Measurements from ENCODE around the gene ZNF511. TPM values are rescaled to one million over a fixed set of nuclear protein-coding genes. Genes with fewer than 3 reads are reported as not detected.
A peak's percentile ranks its signal among the peaks of the same experiment; 100 is the strongest.

ZNF511 gene
- total RNA-seq, 3 donors from 2014 or later, result 27.4 to 33.2 (median 32.1) TPM

DNA sequence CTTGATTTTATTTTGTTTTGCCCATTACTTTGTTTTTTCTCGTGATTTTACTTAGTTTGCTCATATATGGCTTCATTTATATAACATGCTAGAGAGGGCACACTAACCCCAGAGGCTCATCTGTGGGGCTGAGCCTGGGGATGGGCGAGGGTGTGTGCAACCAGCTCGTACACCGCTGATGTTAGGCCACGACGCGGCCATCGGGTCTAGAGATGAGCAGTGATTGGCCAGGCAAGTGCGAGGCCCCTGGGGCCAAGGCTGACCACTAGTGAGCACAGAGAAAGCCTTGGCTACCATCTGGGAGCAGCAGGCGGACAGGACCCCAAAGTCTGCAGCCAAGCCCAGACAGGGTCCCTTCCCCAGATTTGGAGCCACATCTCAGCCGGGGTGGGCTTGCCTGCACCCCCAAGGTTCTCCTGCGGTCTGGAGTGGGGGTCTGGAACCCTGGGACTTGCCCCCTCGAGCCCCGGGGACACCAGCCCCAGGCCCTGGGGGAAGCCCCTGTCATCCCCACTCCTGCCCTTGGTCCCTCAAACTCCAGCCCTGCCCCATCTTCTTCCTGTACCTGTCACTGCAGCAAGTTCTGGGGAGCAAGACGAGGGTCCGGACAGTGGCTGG lies 45.4 kb downstream of the ZNF511 start:
- no peak for DNase-seq (ENCODE audit: low spot score in 2 of 2)

DNA sequence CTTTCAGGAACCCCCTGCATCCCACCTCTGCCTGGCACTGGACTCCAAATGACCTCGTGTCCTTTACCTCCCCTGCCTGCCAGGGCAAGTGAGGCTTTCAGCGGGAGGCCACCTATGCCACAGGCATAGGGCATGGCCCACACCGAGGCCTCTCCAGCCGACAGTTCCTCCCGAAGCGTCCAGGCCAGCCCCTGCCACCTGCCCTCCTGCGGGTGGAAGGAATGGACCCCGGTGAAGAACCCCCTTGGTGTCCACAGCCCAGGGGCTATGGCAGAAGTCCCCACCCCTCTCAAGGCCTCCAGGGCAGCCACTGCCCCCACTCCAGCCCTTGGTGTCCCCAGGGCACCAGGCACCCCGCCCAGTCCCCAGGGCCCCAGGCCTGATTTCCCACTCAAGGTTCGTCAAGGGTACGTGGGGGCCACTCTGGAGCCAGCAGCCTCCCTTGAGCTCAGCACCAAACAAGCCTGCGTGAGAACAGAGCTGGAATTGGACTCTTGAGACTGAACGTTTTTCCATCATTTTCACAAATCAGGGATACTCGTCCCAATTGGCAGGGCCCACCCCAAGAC lies 46.0 kb downstream of the ZNF511 start:
- Histone ChIP-seq H3K4me1 (peaks cover 0 to 4% of the 10 kb centered on the region in 2 donors), H3K9me3 (no peaks in the 10 kb centered on the region), H3K27ac (no peak overlapping the region), H3K27me3 (peaks cover 0 to 5% of the 10 kb centered on the region in 2 donors), H3K4me3 (no peak overlapping the region), H3K36me3 (no peaks in the 10 kb centered on the region)
- no peak for DNase-seq (ENCODE audit: low spot score in 2 of 2)
- TF ChIP-seq POLR2A (IDR thresholded peaks at IDR 0.05) (no peak), POLR2AphosphoS5 (IDR thresholded peaks at IDR 0.05) (no peak)
- intact Hi-C loops (cut with DNase I; ENCODE audit: low total_unique reads), result no loop called here

More for the DNA sequence above, 45.4 kb downstream of the ZNF511 start:
- no peaks in the 10 kb centered on the region for H3K9me3 ChIP-seq
- H3K36me3 ChIP-seq, result no peaks in the 10 kb centered on the region
- intact Hi-C loops (cut with DNase I; ENCODE audit: low total_unique reads), result no loop called here
- H3K4me1 ChIP-seq, result peaks cover 0 to 4% of the 10 kb centered on the region in 2 donors
- no peak overlapping the region for H3K27ac ChIP-seq
- H3K27me3 ChIP-seq, result peaks cover 0 to 10% of the 10 kb centered on the region in 2 donors
- no peak overlapping the region for H3K4me3 ChIP-seq
- TF ChIP-seq POLR2A (IDR thresholded peaks at IDR 0.05), result no peak
- TF ChIP-seq, protein P1, sequence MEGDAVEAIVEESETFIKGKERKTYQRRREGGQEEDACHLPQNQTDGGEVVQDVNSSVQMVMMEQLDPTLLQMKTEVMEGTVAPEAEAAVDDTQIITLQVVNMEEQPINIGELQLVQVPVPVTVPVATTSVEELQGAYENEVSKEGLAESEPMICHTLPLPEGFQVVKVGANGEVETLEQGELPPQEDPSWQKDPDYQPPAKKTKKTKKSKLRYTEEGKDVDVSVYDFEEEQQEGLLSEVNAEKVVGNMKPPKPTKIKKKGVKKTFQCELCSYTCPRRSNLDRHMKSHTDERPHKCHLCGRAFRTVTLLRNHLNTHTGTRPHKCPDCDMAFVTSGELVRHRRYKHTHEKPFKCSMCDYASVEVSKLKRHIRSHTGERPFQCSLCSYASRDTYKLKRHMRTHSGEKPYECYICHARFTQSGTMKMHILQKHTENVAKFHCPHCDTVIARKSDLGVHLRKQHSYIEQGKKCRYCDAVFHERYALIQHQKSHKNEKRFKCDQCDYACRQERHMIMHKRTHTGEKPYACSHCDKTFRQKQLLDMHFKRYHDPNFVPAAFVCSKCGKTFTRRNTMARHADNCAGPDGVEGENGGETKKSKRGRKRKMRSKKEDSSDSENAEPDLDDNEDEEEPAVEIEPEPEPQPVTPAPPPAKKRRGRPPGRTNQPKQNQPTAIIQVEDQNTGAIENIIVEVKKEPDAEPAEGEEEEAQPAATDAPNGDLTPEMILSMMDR (IDR thresholded peaks at IDR 0.05), result no peak
- no peak for TF ChIP-seq POLR2AphosphoS5 (IDR thresholded peaks at IDR 0.05)

DNA sequence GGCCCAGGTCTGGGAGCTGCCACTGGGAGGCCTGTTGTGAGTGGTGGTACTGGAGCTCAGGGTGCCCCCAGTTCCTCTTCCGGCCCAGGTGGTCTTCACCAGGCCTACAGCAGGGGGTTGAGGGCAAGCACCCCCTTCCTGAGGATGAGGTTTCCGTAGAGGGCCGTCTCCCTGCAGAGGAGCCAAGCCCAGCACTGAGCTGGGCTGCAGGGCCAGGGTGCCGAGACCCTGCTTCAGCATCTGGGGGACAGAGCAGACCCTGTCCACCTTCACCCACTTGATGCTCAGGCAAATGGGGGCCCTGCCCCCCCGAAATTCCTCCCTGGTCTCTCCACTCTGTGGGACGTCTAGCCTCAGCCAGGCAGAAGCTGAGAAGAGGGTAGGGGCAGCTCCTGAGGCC lies 46.6 kb downstream of the ZNF511 start:
- peaks cover 0 to under 1% of the 10 kb centered on the region in 2 donors for H3K27me3 ChIP-seq
- intact Hi-C loops (cut with DNase I; ENCODE audit: low total_unique reads), result no loop called here
- H3K36me3 ChIP-seq, result no peaks in the 10 kb centered on the region
- TF ChIP-seq POLR2A (IDR thresholded peaks at IDR 0.05) (no peak), POLR2AphosphoS5 (IDR thresholded peaks at IDR 0.05) (no peak)
- TF ChIP-seq, protein P1 (IDR thresholded peaks at IDR 0.05), result no peak
- no peak overlapping the region for H3K4me3 ChIP-seq
- peaks cover 0 to 4% of the 10 kb centered on the region in 2 donors for H3K4me1 ChIP-seq
- DNase-seq (ENCODE audit: low spot score in 2 of 2), result no peak
- no peak overlapping the region for H3K27ac ChIP-seq
- H3K9me3 ChIP-seq, result no peaks in the 10 kb centered on the region

DNA sequence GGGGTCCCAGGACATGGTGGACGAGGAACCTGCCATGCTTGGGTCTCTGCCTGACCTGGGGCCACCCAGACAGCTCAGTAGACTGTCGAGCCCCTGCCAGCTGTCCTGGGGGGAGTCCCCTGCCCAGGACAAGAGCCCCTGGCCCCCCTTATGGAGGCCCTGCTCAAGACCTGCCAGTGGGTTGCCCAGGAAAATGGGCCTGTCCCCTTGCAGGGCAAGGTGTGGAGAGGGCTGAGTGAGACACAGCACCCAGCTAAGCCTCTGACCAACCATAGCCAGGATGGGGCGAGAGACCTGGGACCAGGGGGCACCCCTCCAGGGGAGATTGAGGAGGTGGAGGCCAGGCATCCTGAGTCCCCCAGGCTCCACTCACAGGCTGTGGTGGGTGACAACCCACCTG lies 47.3 kb downstream of the ZNF511 start:
- intact Hi-C loops (cut with DNase I; ENCODE audit: low total_unique reads), result loop anchor here (2.0 kb wide), 1 partner anchor 23 kb away; the partner anchor contains the start of gene PAOX
- Histone ChIP-seq H3K27ac (no peak overlapping the region), H3K27me3 (no peaks in the 10 kb centered on the region), H3K36me3 (no peaks in the 10 kb centered on the region), H3K4me3 (peak overlapping the region in 1 of 3 donors; percentile 76), H3K4me1 (peaks cover 0 to 4% of the 10 kb centered on the region in 2 donors), H3K9me3 (no peaks in the 10 kb centered on the region)
- DNase-seq (ENCODE audit: low spot score in 2 of 2), result no peak
- no peak for TF ChIP-seq POLR2AphosphoS5 (IDR thresholded peaks at IDR 0.05)
- TF ChIP-seq, protein P1 (IDR thresholded peaks at IDR 0.05), result no peak

DNA sequence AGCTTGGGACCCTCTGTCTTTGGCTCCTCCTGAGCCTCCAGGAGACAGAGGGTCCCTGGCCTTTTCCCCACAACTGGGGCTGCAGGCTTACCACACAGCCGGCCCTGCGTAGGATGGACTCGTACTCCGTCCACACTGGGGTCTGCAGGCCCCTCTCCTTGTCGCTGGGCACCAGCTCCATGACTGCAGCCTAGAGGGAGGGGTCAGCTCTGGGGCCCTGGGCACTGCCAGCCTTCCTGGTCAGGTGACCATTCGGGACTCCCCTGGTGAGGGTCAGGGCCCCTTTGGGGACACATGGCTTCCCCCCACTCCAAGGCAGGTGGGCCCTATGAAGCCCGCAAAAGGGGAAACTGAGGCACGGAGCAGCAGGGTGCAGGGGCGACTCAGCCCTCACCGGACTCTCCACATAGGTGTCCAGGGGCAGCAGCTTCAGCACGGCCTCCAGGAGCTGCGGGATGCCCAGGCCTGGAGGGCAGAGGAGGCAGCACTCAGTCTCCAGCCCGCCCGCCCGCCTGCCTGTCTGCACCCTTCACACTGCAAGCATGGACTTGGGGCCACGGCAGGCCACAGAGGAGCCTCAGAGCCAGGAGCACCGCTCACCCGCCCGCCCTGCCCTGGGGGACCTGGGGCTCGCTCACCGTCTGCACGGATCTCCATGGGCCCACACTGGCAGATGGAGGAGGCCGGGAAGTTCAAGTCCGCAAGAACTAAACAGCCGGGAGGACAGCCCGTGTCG lies 48.0 kb downstream of the ZNF511 start:
- H3K9me3 ChIP-seq, result no peaks in the 10 kb centered on the region
- no peaks in the 10 kb centered on the region for H3K36me3 ChIP-seq
- H3K4me3 ChIP-seq, result peak overlapping the region; percentile 67 to 76 (median 72)
- DNase-seq (ENCODE audit: low spot score in 2 of 2), result no peak
- peaks cover 0 to 4% of the 10 kb centered on the region in 2 donors for H3K4me1 ChIP-seq
- intact Hi-C loops (cut with DNase I; ENCODE audit: low total_unique reads), result loop anchor here (2.0 kb wide), 1 partner anchor 22 kb away; the partner anchor contains the start of gene PAOX
- H3K27me3 ChIP-seq, result no peaks in the 10 kb centered on the region
- TF ChIP-seq POLR2A (IDR thresholded peaks at IDR 0.05) (no peak), POLR2AphosphoS5 (IDR thresholded peaks at IDR 0.05) (no peak)
- TF ChIP-seq, protein P1 (IDR thresholded peaks at IDR 0.05), result no peak
- H3K27ac ChIP-seq, result no peak overlapping the region
